ENCODE data around the gene BMP7.

GRCh38 chr20:57292611-57293010 lies 26.2 kb upstream of the BMP7 start:
- TF ChIP-seq CTCF (conservative IDR thresholded peaks at IDR 0.05): no peak
- no peak for TF ChIP-seq EZH2 (IDR thresholded peaks at IDR 0.05; ENCODE audit: low read depth)
